OCI-LY7 (cell line): Measurements from ENCODE around the gene ABI3. TPM values are rescaled to one million over a fixed set of nuclear protein-coding genes. Genes with fewer than 3 reads are reported as not detected.

Experiments used
- BruUV-seq: library from RNA; stranded (reverse); fragments of 400-500 nt; replicated peaks from 2 replicates; lab custom pipeline; 2021; lab: Mats Ljungman, UMichigan
- CTCF ChIA-PET: fragments of 300-600 bp; sonication (Branson Sonifier 250); formaldehyde crosslinking; loops from one replicate; lab custom pipeline; 2022; ENCODE audit warnings: antibody characterized with exemption; ENCODE audit not compliant: unreplicated experiment; lab: Charles Lee
- POLR2A ChIA-PET: fragments of 300-600 bp; sonication (Branson Sonifier 250); formaldehyde crosslinking; loops from one replicate; lab custom pipeline; 2022; ENCODE audit warnings: antibody characterized with exemption; lab: Charles Lee
- DNase-seq: peaks from one replicate; pipeline ENCODE4 v3.0.0-alpha.2; 2015; ENCODE audit warnings: low spot score
- H2AFZ ChIP-seq: fragments of 200-600 bp; sonication (generic), shearing (Covaris generic); 2 replicates; pipeline ENCODE4 v1.6.1; 2014; ENCODE audit warnings: mild to moderate bottlenecking, antibody characterized with exemption, low read length, moderate library complexity
- H3K27ac ChIP-seq: fragments of 200-600 bp; sonication (generic); 2 replicates; pipeline ENCODE4 v1.5.1; 2014; ENCODE audit warnings: mixed run types, low read depth, mild to moderate bottlenecking, moderate library complexity, low read length, inconsistent platforms; ENCODE audit not compliant: poor library complexity, severe bottlenecking
- H3K36me3 ChIP-seq: fragments of 200-600 bp; sonication (generic); 2 replicates; pipeline ENCODE4 v1.6.1; 2014; ENCODE audit warnings: mild to moderate bottlenecking, antibody characterized with exemption, low read length, moderate library complexity, mixed read lengths; ENCODE audit not compliant: insufficient read depth
- H3K4me1 ChIP-seq: fragments of 200-600 bp; sonication (generic); 2 replicates; pipeline ENCODE4 v1.5.1; 2014; ENCODE audit warnings: mild to moderate bottlenecking, low read length; ENCODE audit not compliant: insufficient read depth, poor library complexity, severe bottlenecking
- H3K4me2 ChIP-seq: fragments of 200-600 bp; sonication (generic); 2 replicates; pipeline ENCODE4 v1.6.1; 2014; ENCODE audit warnings: mild to moderate bottlenecking, low read length
- H3K4me3 ChIP-seq: fragments of 200-600 bp; sonication (generic); 2 replicates; pipeline ENCODE4 v1.5.1; 2014; ENCODE audit warnings: mild to moderate bottlenecking, low read depth, low read length; ENCODE audit not compliant: poor library complexity, severe bottlenecking
- H3K79me2 ChIP-seq: fragments of 200-600 bp; sonication (generic); 2 replicates; pipeline ENCODE4 v1.6.1; 2016; ENCODE audit warnings: low read depth, mild to moderate bottlenecking, low read length, moderate library complexity, mixed read lengths; ENCODE audit not compliant: insufficient read depth
- H3K9me2 ChIP-seq: fragments of 200-600 bp; sonication (generic); 2 replicates; pipeline ENCODE4 v1.6.1; 2016; ENCODE audit warnings: mild to moderate bottlenecking, low read length, mixed read lengths; ENCODE audit not compliant: insufficient read depth
- H3K9me3 ChIP-seq: fragments of 200-600 bp; sonication (generic); 2 replicates; pipeline ENCODE4 v1.6.1; 2014; ENCODE audit warnings: mild to moderate bottlenecking, mixed run types, low read length, mixed read lengths
- H4K20me1 ChIP-seq: fragments of 200-600 bp; sonication (generic); 2 replicates; pipeline ENCODE4 v1.6.1; 2014; ENCODE audit warnings: mild to moderate bottlenecking, antibody characterized with exemption, low read length, moderate library complexity, mixed read lengths; ENCODE audit not compliant: insufficient read depth
- CTCF ChIP-seq: fragments of 200-600 bp; sonication (generic); conservative IDR thresholded peaks from 2 replicates; pipeline ENCODE4 v1.5.1; 2014; ENCODE audit warnings: mild to moderate bottlenecking, antibody characterized with exemption, low read length, moderate library complexity, mixed read lengths
- EZH2phosphoT487 ChIP-seq: fragments of 200-600 bp; sonication (generic); IDR thresholded peaks from 2 replicates; pipeline ENCODE4 v1.6.1; 2018; ENCODE audit warnings: low read depth, borderline replicate concordance, mild to moderate bottlenecking, mixed run types, antibody characterized with exemption, low read length, moderate library complexity, mixed read lengths
- intact Hi-C: fragments of 100-400 bp; cut with micrococcal nuclease; formaldehyde crosslinking; loops from one replicate; pipeline ENCODE4 v1.10.0; 2022; ENCODE audit not compliant: unreplicated experiment
- total RNA-seq, 2 experiments: library from RNA; depleted of rRNA in 1 of 2; stranded (reverse); fragments of >200 nt in 1 of 2; shearing (Covaris generic) in 1 of 2; gene quantifications; 2 replicates each; pipeline ENCODE4 v1.2.3, GENCODE V29; 2014 to 2022

Gene ABI3
- total RNA-seq, 2 experiments from 2014 or later, result 24.0 to 29.5 TPM

- H3K4me2 ChIP-seq, result no peak overlapping the region
- no peaks in the 10 kb centered on the region for H3K9me2 ChIP-seq
- TF ChIP-seq CTCF, result no peak
- DNase-seq, result no peak
- H3K36me3 ChIP-seq, result no peaks in the 10 kb centered on the region
- ChIA-PET CTCF (no interaction called here), POLR2A (interaction anchor here (0.7 kb wide), 1 partner anchor 807 kb away, joined by 3 read pairs; no protein-coding TSS in a partner anchor)
- no peak overlapping the region for H3K27ac ChIP-seq
- no peaks in the 10 kb centered on the region for H4K20me1 ChIP-seq
- H3K4me1 ChIP-seq, result no peaks in the 10 kb centered on the region
- no peaks in the 10 kb centered on the region for H3K9me3 ChIP-seq
- intact Hi-C loops, result no loop called here
- no peak overlapping the region for H2AFZ ChIP-seq
- no peak overlapping the region for H3K4me3 ChIP-seq
- H3K79me2 ChIP-seq, result no peaks in the 10 kb centered on the region
- BruUV-seq, result no TSS peak
Observed at GRCh38 chr17:49266233-49266632, 55.7 kb downstream of the ABI3 start.

GRCh38 chr17:49267912-49268311 lies 57.4 kb downstream of the ABI3 start:
- BruUV-seq, result no TSS peak
- intact Hi-C loops, result no loop called here
- POLR2A ChIA-PET, result no interaction called here
- Histone ChIP-seq H3K4me2 (no peak overlapping the region), H4K20me1 (no peaks in the 10 kb centered on the region), H3K79me2 (no peaks in the 10 kb centered on the region), H3K4me1 (no peaks in the 10 kb centered on the region), H3K9me3 (no peaks in the 10 kb centered on the region), H3K9me2 (no peaks in the 10 kb centered on the region), H3K36me3 (no peaks in the 10 kb centered on the region), H2AFZ (no peak overlapping the region), H3K4me3 (no peak overlapping the region), H3K27ac (no peak overlapping the region)
- DNase-seq, result no peak
- CTCF ChIA-PET, result no interaction called here
- TF ChIP-seq EZH2phosphoT487 (no peak), CTCF (no peak)

- no peak overlapping the region for H3K4me2 ChIP-seq
Observed at GRCh38 chr17:49269356-49269755, 58.8 kb downstream of the ABI3 start.

More at GRCh38 chr17:49269356-49269755, 58.8 kb downstream of the ABI3 start:
- Histone ChIP-seq H2AFZ (no peak overlapping the region), H3K4me1 (no peaks in the 10 kb centered on the region), H3K36me3 (no peaks in the 10 kb centered on the region), H3K79me2 (no peaks in the 10 kb centered on the region), H3K27ac (no peak overlapping the region), H3K9me3 (no peaks in the 10 kb centered on the region), H3K9me2 (no peaks in the 10 kb centered on the region), H4K20me1 (no peaks in the 10 kb centered on the region), H3K4me3 (no peak overlapping the region)
- CTCF ChIA-PET, result no interaction called here
- no TSS peak for BruUV-seq
- no peak for DNase-seq
- TF ChIP-seq CTCF (no peak), EZH2phosphoT487 (no peak)
- intact Hi-C loops, result no loop called here
- POLR2A ChIA-PET, result no interaction called here

Other genes with a start within 250 kb of the ABI3 start
- not detected in 2 replicates for gene GIP, start 242.1 kb upstream of the ABI3 start, total RNA-seq (2014; rRNA removed; shearing (Covaris generic))
- not detected in 2 replicates for gene GIP, start 242.1 kb upstream of the ABI3 start, total RNA-seq (2022)
- 14.8 and 18.9 TPM in 2 replicates for gene IGF2BP1, start 213.3 kb upstream of the ABI3 start, total RNA-seq (2014; rRNA removed; shearing (Covaris generic))
- 46.4 and 53.8 TPM in 2 replicates for gene IGF2BP1, start 213.3 kb upstream of the ABI3 start, total RNA-seq (2022)
- gene B4GALNT2, start 77.9 kb upstream of the ABI3 start, total RNA-seq (2014; rRNA removed; shearing (Covaris generic)), result not detected in 2 replicates
- gene B4GALNT2, start 77.9 kb upstream of the ABI3 start, total RNA-seq (2022), result not detected in 2 replicates
- 13.3 and 15.4 TPM in 2 replicates for gene GNGT2, start 133 bp upstream of the ABI3 start, total RNA-seq (2014; rRNA removed; shearing (Covaris generic))
- 32.6 and 33.4 TPM in 2 replicates for gene GNGT2, start 133 bp upstream of the ABI3 start, total RNA-seq (2022)
- not detected in 2 replicates for gene PHOSPHO1, start 20.1 kb downstream of the ABI3 start, total RNA-seq (2014; rRNA removed; shearing (Covaris generic))
- not detected in 2 replicates for gene PHOSPHO1, start 20.1 kb downstream of the ABI3 start, total RNA-seq (2022)
- gene ZNF652, start 151.5 kb downstream of the ABI3 start, total RNA-seq (2014; rRNA removed; shearing (Covaris generic)), result 35.4 and 36.8 TPM in 2 replicates
- gene ZNF652, start 151.5 kb downstream of the ABI3 start, total RNA-seq (2022), result 69.7 and 81.0 TPM in 2 replicates
- gene PHB1, start 204.2 kb downstream of the ABI3 start, total RNA-seq (2014; rRNA removed; shearing (Covaris generic)), result 131 and 137 TPM in 2 replicates
- gene PHB1, start 204.2 kb downstream of the ABI3 start, total RNA-seq (2022), result 175 and 217 TPM in 2 replicates